ENCODE results near the gene GUCY2C.

GUCY2C gene

DNA sequence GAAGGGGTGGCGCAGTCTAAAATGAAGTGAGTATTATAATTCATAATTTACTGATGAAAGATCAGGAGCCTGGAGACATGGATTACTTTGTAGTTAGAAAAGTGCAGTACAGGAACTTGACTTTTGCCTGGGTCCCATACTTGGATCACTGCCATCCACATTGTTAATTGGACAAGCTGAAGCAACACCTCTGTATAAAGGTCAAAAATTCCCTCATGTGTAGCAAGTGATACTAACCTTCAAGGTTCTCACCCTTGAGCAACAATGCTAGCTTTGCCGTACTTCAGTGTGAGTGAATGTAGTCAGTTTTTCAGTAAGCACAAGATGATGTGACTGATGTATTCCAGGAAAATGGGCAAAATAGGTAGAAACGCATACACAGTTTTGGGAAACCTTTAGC lies 84.1 kb downstream of the GUCY2C start:
- no peak overlapping the region for H3K27ac ChIP-seq
- TF ChIP-seq, protein P1, sequence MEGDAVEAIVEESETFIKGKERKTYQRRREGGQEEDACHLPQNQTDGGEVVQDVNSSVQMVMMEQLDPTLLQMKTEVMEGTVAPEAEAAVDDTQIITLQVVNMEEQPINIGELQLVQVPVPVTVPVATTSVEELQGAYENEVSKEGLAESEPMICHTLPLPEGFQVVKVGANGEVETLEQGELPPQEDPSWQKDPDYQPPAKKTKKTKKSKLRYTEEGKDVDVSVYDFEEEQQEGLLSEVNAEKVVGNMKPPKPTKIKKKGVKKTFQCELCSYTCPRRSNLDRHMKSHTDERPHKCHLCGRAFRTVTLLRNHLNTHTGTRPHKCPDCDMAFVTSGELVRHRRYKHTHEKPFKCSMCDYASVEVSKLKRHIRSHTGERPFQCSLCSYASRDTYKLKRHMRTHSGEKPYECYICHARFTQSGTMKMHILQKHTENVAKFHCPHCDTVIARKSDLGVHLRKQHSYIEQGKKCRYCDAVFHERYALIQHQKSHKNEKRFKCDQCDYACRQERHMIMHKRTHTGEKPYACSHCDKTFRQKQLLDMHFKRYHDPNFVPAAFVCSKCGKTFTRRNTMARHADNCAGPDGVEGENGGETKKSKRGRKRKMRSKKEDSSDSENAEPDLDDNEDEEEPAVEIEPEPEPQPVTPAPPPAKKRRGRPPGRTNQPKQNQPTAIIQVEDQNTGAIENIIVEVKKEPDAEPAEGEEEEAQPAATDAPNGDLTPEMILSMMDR (conservative IDR thresholded peaks at IDR 0.05) = no peak
- no peak for TF ChIP-seq ZFX (IDR thresholded peaks at IDR 0.05)

DNA sequence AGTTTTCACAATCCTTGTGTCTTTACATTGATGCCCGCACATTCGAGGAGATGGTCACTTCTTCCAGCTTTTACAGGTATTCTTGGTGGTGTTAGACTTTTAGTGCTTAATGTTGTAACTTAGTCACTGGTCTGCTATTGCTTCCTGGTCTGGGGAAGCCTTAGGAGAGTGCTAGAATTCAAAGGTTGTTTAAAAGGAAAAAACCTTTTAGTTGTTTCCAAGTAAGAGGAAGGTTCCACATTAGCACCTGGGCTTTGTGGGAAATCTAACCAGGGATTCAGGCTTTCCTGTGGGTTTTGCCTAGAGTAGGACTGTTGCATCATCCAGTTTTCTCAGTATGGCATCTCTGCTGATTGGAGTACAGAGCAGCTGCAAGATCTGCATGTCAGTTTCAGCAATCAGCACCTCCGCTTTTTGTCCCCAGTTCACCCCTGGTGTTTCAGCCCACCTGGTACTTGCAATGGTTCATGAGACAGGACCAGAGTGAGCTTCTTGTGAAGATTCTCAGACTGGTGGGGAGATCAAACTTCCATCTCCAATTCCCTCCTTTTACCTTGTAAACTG lies 84.7 kb downstream of the GUCY2C start:
- no peak for TF ChIP-seq ZFX (IDR thresholded peaks at IDR 0.05)
- TF ChIP-seq, protein P1 (conservative IDR thresholded peaks at IDR 0.05) = no peak
- H3K27ac ChIP-seq = no peak overlapping the region

DNA sequence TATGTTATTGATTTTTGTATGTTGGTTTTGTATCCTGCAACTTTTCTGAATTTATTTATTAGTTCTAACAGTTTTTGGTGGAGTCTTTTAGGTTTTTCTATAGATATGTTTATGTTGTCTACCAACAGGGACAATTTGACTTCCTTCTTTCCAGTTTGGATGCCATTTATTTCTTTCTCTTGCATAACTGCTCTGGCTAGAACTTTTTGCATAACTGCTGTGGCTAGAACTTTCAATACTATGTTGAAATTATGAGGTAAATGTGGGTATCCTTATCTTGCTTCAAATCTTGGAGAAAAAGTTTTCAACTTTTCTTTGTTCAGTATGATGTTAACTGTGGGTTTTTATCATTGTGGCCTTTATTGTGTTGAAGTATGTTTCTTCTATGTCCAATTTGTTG lies 88.8 kb downstream of the GUCY2C start:
- no peak overlapping the region for H3K27ac ChIP-seq
- TF ChIP-seq, protein P1 (conservative IDR thresholded peaks at IDR 0.05) = no peak
- TF ChIP-seq ZFX (IDR thresholded peaks at IDR 0.05) = no peak

DNA sequence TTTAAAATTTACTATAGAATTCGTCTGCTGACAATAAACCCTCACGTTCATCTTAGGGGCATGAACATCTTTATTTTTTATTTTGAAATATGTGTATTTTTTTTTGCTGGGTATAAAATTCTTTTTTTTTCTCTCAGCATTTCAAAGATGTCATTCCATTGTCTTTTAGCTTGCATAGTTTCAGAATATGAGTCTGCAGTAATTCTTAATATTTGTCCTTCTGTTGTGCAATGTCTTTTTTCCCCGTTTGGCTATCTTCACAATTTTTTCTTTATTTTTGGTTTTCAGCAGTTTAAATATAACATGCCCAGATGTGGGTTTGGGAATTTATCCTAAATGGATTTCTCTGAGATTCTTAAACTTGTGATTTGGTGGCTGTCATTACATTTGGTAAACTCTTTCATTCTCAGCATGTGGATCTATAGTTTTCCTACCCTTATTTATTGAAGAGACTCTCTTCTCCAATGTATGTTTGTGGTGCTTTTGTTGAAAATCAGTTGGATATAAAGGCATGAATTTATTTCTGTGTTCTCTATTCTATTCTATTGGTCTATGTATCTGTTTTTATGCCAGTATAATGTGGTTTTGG lies 90.9 kb downstream of the GUCY2C start:
- H3K27ac ChIP-seq = no peak overlapping the region
- TF ChIP-seq ZFX (IDR thresholded peaks at IDR 0.05) = no peak

DNA sequence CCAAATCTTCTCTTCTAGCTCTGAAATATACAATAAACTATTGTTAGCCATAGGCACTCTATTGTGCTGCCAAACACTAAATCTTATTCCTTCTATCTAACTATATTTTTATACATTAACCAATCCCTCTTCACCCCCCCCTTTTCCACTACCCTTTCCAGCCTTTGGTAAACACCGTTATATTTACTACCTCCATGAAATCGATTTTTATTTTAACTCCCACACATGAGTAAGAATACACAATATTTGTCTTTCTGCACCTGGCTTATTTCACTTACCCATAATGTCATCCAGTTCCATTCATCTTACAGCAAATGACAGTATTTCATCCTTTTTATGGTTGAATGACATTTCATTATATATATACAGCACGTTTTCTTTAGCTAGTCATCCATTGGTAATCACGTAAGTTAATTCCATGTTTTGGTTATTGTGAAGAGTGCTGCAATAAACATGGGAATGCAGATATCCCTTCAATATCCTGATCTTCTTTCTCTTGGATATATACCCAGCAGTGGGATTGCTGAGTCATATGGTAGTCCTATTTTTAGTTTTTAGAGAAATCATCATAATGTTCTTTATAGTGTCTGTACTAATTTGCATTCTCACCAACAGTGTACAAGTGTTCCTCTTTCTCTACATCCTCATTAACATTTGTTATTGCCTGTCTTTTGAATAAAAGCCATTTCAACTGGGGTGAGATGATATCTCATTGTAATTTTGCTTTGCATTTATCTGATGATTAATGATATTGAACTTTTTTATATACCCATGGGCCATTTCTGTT lies 94.5 kb downstream of the GUCY2C start:
- TF ChIP-seq, protein P1 (conservative IDR thresholded peaks at IDR 0.05) = no peak
- TF ChIP-seq ZFX (IDR thresholded peaks at IDR 0.05) = no peak
- no peak overlapping the region for H3K27ac ChIP-seq

DNA sequence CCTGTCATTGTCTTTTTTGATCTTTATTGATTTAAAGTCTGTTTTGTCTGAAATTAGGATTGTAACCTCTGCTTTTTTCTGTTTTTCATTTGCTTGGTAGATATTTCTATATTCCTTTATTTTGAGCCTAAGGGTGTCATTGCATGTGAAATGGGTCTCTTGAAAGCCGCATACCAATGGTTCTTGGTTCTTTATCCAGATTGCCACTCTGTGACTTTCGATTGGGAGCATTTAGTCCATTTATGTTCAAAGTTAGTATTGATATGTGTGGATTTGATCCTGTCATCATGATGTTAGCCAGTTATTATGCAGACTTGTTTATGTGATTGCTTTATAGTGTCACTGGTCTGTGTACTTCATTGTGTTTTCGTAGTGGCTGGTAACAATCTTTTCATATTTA lies 98.9 kb downstream of the GUCY2C start:
- TF ChIP-seq, protein P1 (conservative IDR thresholded peaks at IDR 0.05) = no peak
- no peak for TF ChIP-seq ZFX (IDR thresholded peaks at IDR 0.05)

DNA sequence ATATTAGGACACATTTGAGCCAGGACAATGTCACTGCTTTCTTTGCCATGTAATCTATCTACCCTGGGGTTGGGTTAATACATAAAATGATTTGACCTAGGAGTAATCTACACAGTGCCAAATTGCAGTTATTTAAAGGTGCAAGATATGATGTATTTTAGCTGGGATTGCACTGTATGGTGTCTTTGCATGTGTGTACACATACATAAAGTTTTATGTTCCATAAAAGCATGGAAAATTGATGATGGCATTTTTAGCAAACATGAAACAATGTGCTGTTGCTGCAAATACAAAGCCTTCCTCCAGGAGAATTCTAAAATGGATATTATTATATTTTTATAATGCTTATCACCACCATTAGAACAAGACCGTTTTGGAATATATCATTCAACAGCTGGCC lies 104.7 kb downstream of the GUCY2C start:
- no peak overlapping the region for H3K27ac ChIP-seq
- TF ChIP-seq ZFX (IDR thresholded peaks at IDR 0.05) = no peak
- TF ChIP-seq, protein P1 (conservative IDR thresholded peaks at IDR 0.05) = no peak

More for the DNA sequence above, 98.9 kb downstream of the GUCY2C start:
- H3K27ac ChIP-seq = no peak overlapping the region

All from C4-2B (cell line).